OCI-LY7 (cell line): ENCODE measurements around the gene MYO18A. TPM values are rescaled to one million over a fixed set of nuclear protein-coding genes. Genes with fewer than 3 reads are reported as not detected.

Source experiments
- BruUV-seq: library from RNA; stranded (reverse); fragments of 400-500 nt; replicated peaks from 2 replicates; lab custom pipeline; 2021; lab: Mats Ljungman, UMichigan
- CTCF ChIA-PET: fragments of 300-600 bp; sonication (Branson Sonifier 250); formaldehyde crosslinking; loops from one replicate; lab custom pipeline; 2022; ENCODE audit warnings: antibody characterized with exemption; ENCODE audit not compliant: unreplicated experiment; lab: Charles Lee
- POLR2A ChIA-PET: fragments of 300-600 bp; sonication (Branson Sonifier 250); formaldehyde crosslinking; loops from one replicate; lab custom pipeline; 2022; ENCODE audit warnings: antibody characterized with exemption; lab: Charles Lee
- DNase-seq: peaks from one replicate; pipeline ENCODE4 v3.0.0-alpha.2; 2015; ENCODE audit warnings: low spot score
- H2AFZ ChIP-seq: fragments of 200-600 bp; sonication (generic), shearing (Covaris generic); 2 replicates; pipeline ENCODE4 v1.6.1; 2014; ENCODE audit warnings: mild to moderate bottlenecking, antibody characterized with exemption, low read length, moderate library complexity
- H3K27ac ChIP-seq: fragments of 200-600 bp; sonication (generic); 2 replicates; pipeline ENCODE4 v1.5.1; 2014; ENCODE audit warnings: mixed run types, low read depth, mild to moderate bottlenecking, moderate library complexity, low read length, inconsistent platforms; ENCODE audit not compliant: poor library complexity, severe bottlenecking
- H3K36me3 ChIP-seq: fragments of 200-600 bp; sonication (generic); 2 replicates; pipeline ENCODE4 v1.6.1; 2014; ENCODE audit warnings: mild to moderate bottlenecking, antibody characterized with exemption, low read length, moderate library complexity, mixed read lengths; ENCODE audit not compliant: insufficient read depth
- H3K4me1 ChIP-seq: fragments of 200-600 bp; sonication (generic); 2 replicates; pipeline ENCODE4 v1.5.1; 2014; ENCODE audit warnings: mild to moderate bottlenecking, low read length; ENCODE audit not compliant: insufficient read depth, poor library complexity, severe bottlenecking
- H3K4me2 ChIP-seq: fragments of 200-600 bp; sonication (generic); 2 replicates; pipeline ENCODE4 v1.6.1; 2014; ENCODE audit warnings: mild to moderate bottlenecking, low read length
- H3K4me3 ChIP-seq: fragments of 200-600 bp; sonication (generic); 2 replicates; pipeline ENCODE4 v1.5.1; 2014; ENCODE audit warnings: mild to moderate bottlenecking, low read depth, low read length; ENCODE audit not compliant: poor library complexity, severe bottlenecking
- H3K79me2 ChIP-seq: fragments of 200-600 bp; sonication (generic); 2 replicates; pipeline ENCODE4 v1.6.1; 2016; ENCODE audit warnings: low read depth, mild to moderate bottlenecking, low read length, moderate library complexity, mixed read lengths; ENCODE audit not compliant: insufficient read depth
- H3K9me2 ChIP-seq: fragments of 200-600 bp; sonication (generic); 2 replicates; pipeline ENCODE4 v1.6.1; 2016; ENCODE audit warnings: mild to moderate bottlenecking, low read length, mixed read lengths; ENCODE audit not compliant: insufficient read depth
- H3K9me3 ChIP-seq: fragments of 200-600 bp; sonication (generic); 2 replicates; pipeline ENCODE4 v1.6.1; 2014; ENCODE audit warnings: mild to moderate bottlenecking, mixed run types, low read length, mixed read lengths
- H4K20me1 ChIP-seq: fragments of 200-600 bp; sonication (generic); 2 replicates; pipeline ENCODE4 v1.6.1; 2014; ENCODE audit warnings: mild to moderate bottlenecking, antibody characterized with exemption, low read length, moderate library complexity, mixed read lengths; ENCODE audit not compliant: insufficient read depth
- EZH2phosphoT487 ChIP-seq: fragments of 200-600 bp; sonication (generic); IDR thresholded peaks from 2 replicates; pipeline ENCODE4 v1.6.1; 2018; ENCODE audit warnings: low read depth, borderline replicate concordance, mild to moderate bottlenecking, mixed run types, antibody characterized with exemption, low read length, moderate library complexity, mixed read lengths
- intact Hi-C: fragments of 100-400 bp; cut with micrococcal nuclease; formaldehyde crosslinking; loops from one replicate; pipeline ENCODE4 v1.10.0; 2022; ENCODE audit not compliant: unreplicated experiment
- total RNA-seq, 2 experiments: library from RNA; depleted of rRNA in 1 of 2; stranded (reverse); fragments of >200 nt in 1 of 2; shearing (Covaris generic) in 1 of 2; gene quantifications; 2 replicates each; pipeline ENCODE4 v1.2.3, GENCODE V29; 2014 to 2022
- TF ChIP-seq, protein P1 (sequence below): fragments of 200-600 bp; sonication (generic); conservative IDR thresholded peaks from 2 replicates; pipeline ENCODE4 v1.5.1; 2014; ENCODE audit warnings: mild to moderate bottlenecking, antibody characterized with exemption, low read length, moderate library complexity, mixed read lengths

The MYO18A gene
- total RNA-seq, 2 experiments from 2014 or later: 124 to 128 TPM

DNA sequence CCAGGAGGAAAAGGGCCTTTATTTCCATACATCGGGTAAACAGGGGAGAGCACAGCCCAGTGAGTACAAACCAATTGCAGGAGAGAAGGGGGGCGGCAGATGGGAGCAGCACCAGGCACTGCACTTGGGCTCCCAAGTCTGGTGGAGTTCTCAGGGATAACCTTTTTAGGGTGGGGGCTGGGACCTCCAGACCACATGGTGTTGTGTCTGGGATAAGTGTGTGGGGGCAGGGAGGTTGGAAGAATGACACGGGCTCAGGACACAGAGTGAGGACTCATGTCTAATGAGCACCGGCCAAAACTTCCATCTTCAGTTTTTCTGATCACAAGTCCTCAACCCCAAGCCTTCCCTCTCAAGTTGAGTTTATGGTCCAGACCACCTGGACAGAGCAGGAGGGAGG is 106.7 kb downstream of the MYO18A start:
- Histone ChIP-seq H3K27ac (no peak overlapping the region), H4K20me1 (no peaks in the 10 kb centered on the region), H2AFZ (no peak overlapping the region), H3K4me2 (no peak overlapping the region), H3K36me3 (peaks cover 9% of the 10 kb centered on the region; the same call in 1 of the 2 replicates), H3K4me3 (no peak overlapping the region), H3K79me2 (no peaks in the 10 kb centered on the region), H3K4me1 (no peaks in the 10 kb centered on the region), H3K9me3 (no peaks in the 10 kb centered on the region), H3K9me2 (no peaks in the 10 kb centered on the region)
- intact Hi-C loops: no loop called here
- ChIA-PET CTCF (no interaction called here), POLR2A (no interaction called here)
- DNase-seq: no peak
- TF ChIP-seq, protein P1, sequence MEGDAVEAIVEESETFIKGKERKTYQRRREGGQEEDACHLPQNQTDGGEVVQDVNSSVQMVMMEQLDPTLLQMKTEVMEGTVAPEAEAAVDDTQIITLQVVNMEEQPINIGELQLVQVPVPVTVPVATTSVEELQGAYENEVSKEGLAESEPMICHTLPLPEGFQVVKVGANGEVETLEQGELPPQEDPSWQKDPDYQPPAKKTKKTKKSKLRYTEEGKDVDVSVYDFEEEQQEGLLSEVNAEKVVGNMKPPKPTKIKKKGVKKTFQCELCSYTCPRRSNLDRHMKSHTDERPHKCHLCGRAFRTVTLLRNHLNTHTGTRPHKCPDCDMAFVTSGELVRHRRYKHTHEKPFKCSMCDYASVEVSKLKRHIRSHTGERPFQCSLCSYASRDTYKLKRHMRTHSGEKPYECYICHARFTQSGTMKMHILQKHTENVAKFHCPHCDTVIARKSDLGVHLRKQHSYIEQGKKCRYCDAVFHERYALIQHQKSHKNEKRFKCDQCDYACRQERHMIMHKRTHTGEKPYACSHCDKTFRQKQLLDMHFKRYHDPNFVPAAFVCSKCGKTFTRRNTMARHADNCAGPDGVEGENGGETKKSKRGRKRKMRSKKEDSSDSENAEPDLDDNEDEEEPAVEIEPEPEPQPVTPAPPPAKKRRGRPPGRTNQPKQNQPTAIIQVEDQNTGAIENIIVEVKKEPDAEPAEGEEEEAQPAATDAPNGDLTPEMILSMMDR: no peak
- TF ChIP-seq EZH2phosphoT487: no peak
- no TSS peak for BruUV-seq

DNA sequence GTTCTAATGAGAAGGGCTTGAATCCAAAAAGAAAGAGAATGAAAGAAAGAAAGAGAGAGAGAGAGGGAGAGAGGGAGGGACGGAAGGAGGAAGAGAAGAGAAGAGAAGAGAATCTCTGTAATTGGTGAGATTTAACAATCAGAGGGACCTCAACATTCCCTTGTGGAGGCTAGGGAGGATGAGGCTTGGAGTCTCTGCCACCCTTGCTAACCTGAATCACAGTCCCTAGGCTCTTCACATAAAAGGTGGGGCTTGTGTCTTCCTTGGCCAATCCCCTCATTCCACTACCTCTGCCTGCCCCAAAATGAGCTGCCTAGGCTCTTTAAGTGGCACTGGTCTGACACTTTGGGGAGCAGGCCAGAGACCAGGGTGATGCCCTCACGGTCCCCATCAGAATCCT is 107.2 kb downstream of the MYO18A start:
- H3K4me3 ChIP-seq: no peak overlapping the region
- TF ChIP-seq, protein P1: no peak
- no peak for TF ChIP-seq EZH2phosphoT487
- no TSS peak for BruUV-seq
- H3K9me2 ChIP-seq: no peaks in the 10 kb centered on the region
- CTCF ChIA-PET: no interaction called here
- H3K79me2 ChIP-seq: no peaks in the 10 kb centered on the region
- POLR2A ChIA-PET: interaction anchor here (0.6 to 0.7 kb wide), 2 partner anchors 26 to 29 kb away, joined by 3 to 5 read pairs; no protein-coding TSS in a partner anchor
- DNase-seq: no peak
- H4K20me1 ChIP-seq: no peaks in the 10 kb centered on the region
- H3K27ac ChIP-seq: no peak overlapping the region
- intact Hi-C loops: no loop called here
- H3K9me3 ChIP-seq: no peaks in the 10 kb centered on the region
- H2AFZ ChIP-seq: no peak overlapping the region
- 0 out of 2 replicates have a peak, but pooled peaks cover 6% of the 10 kb centered on the region for H3K36me3 ChIP-seq
- H3K4me1 ChIP-seq: no peaks in the 10 kb centered on the region
- no peak overlapping the region for H3K4me2 ChIP-seq

DNA sequence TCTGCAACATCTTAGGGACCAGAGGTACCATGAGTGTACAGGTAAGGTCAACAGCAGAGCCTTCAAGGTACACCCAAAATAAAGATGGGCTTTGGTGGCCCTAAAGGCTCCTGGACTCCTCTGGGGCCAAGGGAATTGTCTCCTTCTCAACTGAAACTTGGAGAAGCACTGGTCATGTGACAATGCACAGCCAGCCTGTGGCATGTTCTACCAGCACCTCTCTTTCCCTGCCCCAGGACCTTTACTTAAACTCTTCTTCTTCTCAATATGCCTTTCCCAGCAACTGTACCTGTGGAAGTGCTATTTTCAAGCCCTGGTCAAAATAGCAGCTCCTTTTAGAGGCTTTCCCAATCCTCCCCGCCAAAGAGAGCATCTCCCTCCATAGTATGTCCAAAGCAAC is 108.9 kb downstream of the MYO18A start:
- POLR2A ChIA-PET: interaction anchor here (0.6 kb wide), 1 partner anchor 9 kb away, joined by 3 read pairs; no protein-coding TSS in a partner anchor
- no peak overlapping the region for H2AFZ ChIP-seq
- no peaks in the 10 kb centered on the region for H3K36me3 ChIP-seq
- no peak overlapping the region for H3K27ac ChIP-seq
- H3K9me2 ChIP-seq: no peaks in the 10 kb centered on the region
- H3K79me2 ChIP-seq: no peaks in the 10 kb centered on the region
- H3K4me2 ChIP-seq: no peak overlapping the region
- intact Hi-C loops: no loop called here
- TF ChIP-seq EZH2phosphoT487: no peak
- TF ChIP-seq, protein P1: no peak
- H3K9me3 ChIP-seq: no peaks in the 10 kb centered on the region
- no peak for DNase-seq
- no peak overlapping the region for H3K4me3 ChIP-seq
- H4K20me1 ChIP-seq: no peaks in the 10 kb centered on the region
- CTCF ChIA-PET: no interaction called here
- no peaks in the 10 kb centered on the region for H3K4me1 ChIP-seq
- BruUV-seq: no TSS peak
